ENCODE measurements around the gene MARVELD1. TPM values are rescaled to one million over a fixed set of nuclear protein-coding genes. Genes with fewer than 3 reads are reported as not detected.

The MARVELD1 gene
- total and polyA plus RNA-seq, 9 donors, result 16.2 to 58.5 (median 40.2) TPM

DNA sequence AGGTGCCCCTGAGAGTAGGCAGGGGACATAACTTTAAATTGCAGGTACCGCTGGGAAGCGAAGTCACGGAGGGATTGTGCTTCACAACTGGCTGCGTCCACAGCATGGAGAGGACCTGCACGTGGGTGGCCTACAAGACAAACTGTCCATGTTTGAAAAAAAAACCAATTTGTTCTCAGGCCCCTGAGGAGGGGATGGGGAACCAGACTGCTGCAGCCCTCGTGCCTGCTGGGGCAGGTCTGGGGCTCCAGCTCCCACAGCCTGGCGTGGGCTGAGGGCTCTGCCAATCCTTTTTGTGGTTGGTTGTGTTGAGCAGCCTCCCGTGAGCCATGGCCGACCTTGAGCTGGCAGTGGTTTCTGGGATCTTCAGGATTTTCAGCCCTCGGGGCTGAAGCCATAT is 48.5 kb downstream of the MARVELD1 start:
- WGBS, 3 donors, result 75 to 88% (median 82%) methylated on average over 9 to 10 of the region's 10 CpGs
- H3K4me1 ChIP-seq (ENCODE audit: insufficient read depth), result no peaks in the 10 kb centered on the region
- H3K9me3 ChIP-seq, result no peaks in the 10 kb centered on the region
- DNase-seq, result no peak
- no peaks in the 10 kb centered on the region for H3K36me3 ChIP-seq
- no peak overlapping the region for H3K27ac ChIP-seq
- intact Hi-C loops (cut with DNase I), result no loop called here
- H3K4me3 ChIP-seq, result no peak overlapping the region
- H3K27me3 ChIP-seq, result no peaks in the 10 kb centered on the region
- TF ChIP-seq EP300 (IDR thresholded peaks at IDR 0.05), result no peak
- TF ChIP-seq POLR2A (IDR thresholded peaks at IDR 0.05), result no peak
- TF ChIP-seq, protein P1, sequence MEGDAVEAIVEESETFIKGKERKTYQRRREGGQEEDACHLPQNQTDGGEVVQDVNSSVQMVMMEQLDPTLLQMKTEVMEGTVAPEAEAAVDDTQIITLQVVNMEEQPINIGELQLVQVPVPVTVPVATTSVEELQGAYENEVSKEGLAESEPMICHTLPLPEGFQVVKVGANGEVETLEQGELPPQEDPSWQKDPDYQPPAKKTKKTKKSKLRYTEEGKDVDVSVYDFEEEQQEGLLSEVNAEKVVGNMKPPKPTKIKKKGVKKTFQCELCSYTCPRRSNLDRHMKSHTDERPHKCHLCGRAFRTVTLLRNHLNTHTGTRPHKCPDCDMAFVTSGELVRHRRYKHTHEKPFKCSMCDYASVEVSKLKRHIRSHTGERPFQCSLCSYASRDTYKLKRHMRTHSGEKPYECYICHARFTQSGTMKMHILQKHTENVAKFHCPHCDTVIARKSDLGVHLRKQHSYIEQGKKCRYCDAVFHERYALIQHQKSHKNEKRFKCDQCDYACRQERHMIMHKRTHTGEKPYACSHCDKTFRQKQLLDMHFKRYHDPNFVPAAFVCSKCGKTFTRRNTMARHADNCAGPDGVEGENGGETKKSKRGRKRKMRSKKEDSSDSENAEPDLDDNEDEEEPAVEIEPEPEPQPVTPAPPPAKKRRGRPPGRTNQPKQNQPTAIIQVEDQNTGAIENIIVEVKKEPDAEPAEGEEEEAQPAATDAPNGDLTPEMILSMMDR (IDR thresholded peaks at IDR 0.05), result no peak

DNA sequence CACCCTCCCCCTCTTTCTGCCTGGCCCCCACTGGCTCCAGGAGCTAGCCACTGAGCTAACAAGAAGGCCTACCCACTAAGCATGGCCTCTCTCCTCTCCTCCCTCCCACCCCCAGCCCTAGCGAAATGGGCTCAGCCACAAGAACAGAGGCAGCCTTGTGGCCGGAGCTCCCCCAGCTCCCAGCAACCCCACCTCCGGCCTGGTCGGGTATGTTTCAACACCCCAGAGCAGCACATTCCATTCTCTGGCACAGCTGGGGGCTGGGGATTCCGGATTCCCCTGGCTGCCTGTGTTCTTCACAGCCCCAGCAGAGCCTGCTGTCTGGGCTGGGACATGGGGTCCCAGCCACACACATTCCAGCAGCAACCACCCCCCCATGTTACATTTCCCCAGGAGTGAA is 49.3 kb downstream of the MARVELD1 start:
- no peak for DNase-seq
- intact Hi-C loops (cut with DNase I), result no loop called here
- no peak for TF ChIP-seq EP300 (IDR thresholded peaks at IDR 0.05)
- Histone ChIP-seq H3K27me3 (no peaks in the 10 kb centered on the region), H3K9me3 (no peaks in the 10 kb centered on the region), H3K4me3 (no peak overlapping the region), H3K4me1 (ENCODE audit: insufficient read depth) (no peaks in the 10 kb centered on the region), H3K36me3 (no peaks in the 10 kb centered on the region), H3K27ac (no peak overlapping the region)
- 45 to 56% (median 48%) methylated on average over 5 of the region's 5 CpGs for WGBS, 3 donors

DNA sequence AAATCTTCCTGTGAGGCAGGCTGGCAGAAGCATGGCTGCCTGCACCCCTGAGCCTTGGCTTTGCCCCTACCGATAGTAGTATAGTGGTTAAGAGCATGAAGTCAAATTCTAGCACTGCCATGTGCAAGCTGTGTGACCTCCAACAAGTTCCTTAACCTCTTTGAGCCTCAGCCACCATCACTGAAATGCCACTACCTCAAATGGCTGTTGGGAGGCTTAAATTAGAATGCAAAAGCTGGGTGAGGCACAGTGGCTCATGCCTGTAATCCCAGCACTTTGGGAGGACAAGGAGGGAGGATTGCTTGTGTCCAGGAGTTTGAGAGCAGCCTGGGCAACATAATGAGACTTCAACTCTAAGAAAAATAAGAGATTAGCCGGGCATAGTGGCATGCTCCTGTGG is 49.9 kb downstream of the MARVELD1 start:
- DNase-seq, result no peak
- TF ChIP-seq POLR2A (IDR thresholded peaks at IDR 0.05) (no peak), EP300 (IDR thresholded peaks at IDR 0.05) (no peak)
- TF ChIP-seq, protein P1 (IDR thresholded peaks at IDR 0.05), result no peak
- intact Hi-C loops (cut with DNase I), result no loop called here

DNA sequence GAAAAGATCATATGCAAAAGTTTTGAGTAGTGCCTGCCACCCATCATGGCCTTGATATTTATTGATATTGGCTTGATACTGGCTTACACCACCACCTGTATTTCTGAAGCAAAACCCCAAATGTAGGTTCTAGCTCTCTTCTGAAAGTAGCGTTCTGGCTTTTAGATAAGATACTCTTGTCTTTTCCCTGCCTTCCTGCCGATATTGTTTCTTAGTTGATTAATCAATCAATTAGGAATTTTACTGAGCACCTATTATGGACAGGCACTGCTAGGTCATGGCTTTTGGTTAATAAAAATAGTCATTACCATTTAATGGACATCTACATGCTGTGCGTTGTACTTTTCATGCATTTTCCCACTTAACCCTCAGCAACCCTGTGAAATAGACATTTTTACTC is 50.4 kb downstream of the MARVELD1 start:
- DNase-seq, result no peak
- Histone ChIP-seq H3K4me3 (no peak overlapping the region), H3K36me3 (no peaks in the 10 kb centered on the region), H3K27me3 (no peaks in the 10 kb centered on the region), H3K9me3 (no peaks in the 10 kb centered on the region), H3K4me1 (ENCODE audit: insufficient read depth) (no peaks in the 10 kb centered on the region), H3K27ac (no peak overlapping the region)
- TF ChIP-seq, protein P1 (IDR thresholded peaks at IDR 0.05), result no peak
- TF ChIP-seq EP300 (IDR thresholded peaks at IDR 0.05) (no peak), POLR2A (IDR thresholded peaks at IDR 0.05) (no peak)
- WGBS, 3 donors, result 91 to 95% (median 94%) methylated on average over 3 of the region's 3 CpGs
- intact Hi-C loops (cut with DNase I), result no loop called here

More for the DNA sequence above, 49.9 kb downstream of the MARVELD1 start:
- Histone ChIP-seq H3K36me3 (no peaks in the 10 kb centered on the region), H3K4me3 (no peak overlapping the region), H3K27ac (no peak overlapping the region), H3K4me1 (ENCODE audit: insufficient read depth) (no peaks in the 10 kb centered on the region), H3K9me3 (no peaks in the 10 kb centered on the region), H3K27me3 (no peaks in the 10 kb centered on the region)
- 79 to 89% (median 85%) methylated on average over 2 of the region's 2 CpGs for WGBS, 3 donors

DNA sequence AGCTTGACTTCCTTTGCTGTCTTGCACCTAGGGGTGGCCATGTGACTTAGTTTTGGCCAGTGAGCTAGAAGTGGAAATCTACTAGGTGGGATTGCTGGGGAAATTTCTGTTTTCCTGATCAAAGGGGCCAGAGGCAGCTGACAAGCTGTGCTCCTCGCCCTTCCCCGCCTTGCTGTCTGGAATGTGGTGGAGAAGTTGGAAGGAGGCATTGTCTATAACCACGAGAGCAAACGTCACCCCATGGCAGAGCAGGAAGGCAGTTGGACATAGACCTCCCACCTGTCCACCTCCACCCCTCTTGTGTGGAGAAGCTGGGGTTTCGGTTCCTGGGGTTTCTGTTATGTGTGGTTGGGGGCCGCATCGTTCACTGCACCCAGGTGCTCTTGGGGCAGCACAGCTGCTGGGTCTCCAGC is 51.0 kb downstream of the MARVELD1 start:
- no peak for DNase-seq
- no peaks in the 10 kb centered on the region for H3K9me3 ChIP-seq
- H3K27me3 ChIP-seq, result no peaks in the 10 kb centered on the region
- H3K4me3 ChIP-seq, result no peak overlapping the region
- no peak for TF ChIP-seq EP300 (IDR thresholded peaks at IDR 0.05)
- no peak for TF ChIP-seq POLR2A (IDR thresholded peaks at IDR 0.05)
- TF ChIP-seq, protein P1 (IDR thresholded peaks at IDR 0.05), result no peak
- H3K36me3 ChIP-seq, result no peaks in the 10 kb centered on the region
- no peak overlapping the region for H3K27ac ChIP-seq
- no peaks in the 10 kb centered on the region for H3K4me1 ChIP-seq (ENCODE audit: insufficient read depth)
- intact Hi-C loops (cut with DNase I), result no loop called here
- 77 to 85% (median 83%) methylated on average over 7 of the region's 7 CpGs for WGBS, 3 donors

Measured in ovary (tissue), 9 donors.